Hematopoietic multipotent progenitor cell treated with erythropoietin and hydrocortisone succinate and interleukin-3 and kit ligand, for 4 days (in vitro differentiated cells): Measurements from ENCODE around the gene TECR.
"Not testable (repeated sequence)": the region's sequence is repeated elsewhere in the genome, so short reads cannot be mapped to it uniquely, and the experiment has no call there.

ENCODE experiments used
- DNase-seq: peaks from one replicate; pipeline ENCODE4 v3.0.0-alpha.2; 2015

TECR gene

GRCh38 chr19:14562660-14563589 is 33.5 kb downstream of the TECR start:
- no peak for DNase-seq

GRCh38 chr19:14563590-14563926 is 34.2 kb downstream of the TECR start:
- DNase-seq: no peak

GRCh38 chr19:14563989-14564651 is 34.7 kb downstream of the TECR start:
- DNase-seq: peak; percentile 92

- not testable (repeated sequence) for DNase-seq
Measured at GRCh38 chr19:14564652-14565297, 35.4 kb downstream of the TECR start.

GRCh38 chr19:14565298-14565679 is 35.9 kb downstream of the TECR start:
- DNase-seq: no peak

GRCh38 chr19:14565765-14566711 is 36.6 kb downstream of the TECR start:
- no peak for DNase-seq

- no peak for DNase-seq
Measured at GRCh38 chr19:14566712-14567077, 37.3 kb downstream of the TECR start.

GRCh38 chr19:14567079-14567478 is 37.7 kb downstream of the TECR start:
- DNase-seq: no peak

GRCh38 chr19:14570864-14571527 is 41.6 kb downstream of the TECR start:
- DNase-seq: no peak

GRCh38 chr19:14571695-14572490 is 42.5 kb downstream of the TECR start, which contains the start of gene NDUFB7:
Gene NDUFB7 (minus strand): TSS chr19:14572066. CDS start chr19:14572000, 66 bp downstream.
- peak; percentile 98 for DNase-seq

GRCh38 chr19:14575428-14575980 is 46.1 kb downstream of the TECR start:
- DNase-seq: no peak

GRCh38 chr19:14576363-14576762 is 47.0 kb downstream of the TECR start:
- DNase-seq: no peak

- DNase-seq: no peak
Measured at GRCh38 chr19:14577264-14577663, 47.9 kb downstream of the TECR start.

- no peak for DNase-seq
Measured at GRCh38 chr19:14577885-14578427, 48.6 kb downstream of the TECR start.

GRCh38 chr19:14580623-14581237 is 51.3 kb downstream of the TECR start:
- DNase-seq: peak; percentile 34

GRCh38 chr19:14582894-14583340 is 53.5 kb downstream of the TECR start, which contains the start of gene CLEC17A:
Gene CLEC17A (plus strand): TSS chr19:14583084. CDS start chr19:14583161, 77 bp downstream.
- peak; percentile 59 for DNase-seq

GRCh38 chr19:14584372-14584771 is 55.0 kb downstream of the TECR start:
- not testable (repeated sequence) for DNase-seq

- not testable (repeated sequence) for DNase-seq
Measured at GRCh38 chr19:14585187-14585586, 55.8 kb downstream of the TECR start.

- DNase-seq: not testable (repeated sequence)
Measured at GRCh38 chr19:14589433-14589832, 60.0 kb downstream of the TECR start.

GRCh38 chr19:14595558-14595957 is 66.2 kb downstream of the TECR start:
- no peak for DNase-seq
